NCI-H187 treated with DMSO at 0.1 percent for 48 hours (cell line): ENCODE measurements around the gene NRK.
"Not testable (repeated sequence)": the region's sequence is repeated elsewhere in the genome, so short reads cannot be mapped to it uniquely, and the experiment has no call there.

ENCODE experiments used
- DNase-seq: peaks from one replicate; lab custom pipeline; 2025; lab: John Stamatoyannopoulos, UW

NRK gene, protein sequence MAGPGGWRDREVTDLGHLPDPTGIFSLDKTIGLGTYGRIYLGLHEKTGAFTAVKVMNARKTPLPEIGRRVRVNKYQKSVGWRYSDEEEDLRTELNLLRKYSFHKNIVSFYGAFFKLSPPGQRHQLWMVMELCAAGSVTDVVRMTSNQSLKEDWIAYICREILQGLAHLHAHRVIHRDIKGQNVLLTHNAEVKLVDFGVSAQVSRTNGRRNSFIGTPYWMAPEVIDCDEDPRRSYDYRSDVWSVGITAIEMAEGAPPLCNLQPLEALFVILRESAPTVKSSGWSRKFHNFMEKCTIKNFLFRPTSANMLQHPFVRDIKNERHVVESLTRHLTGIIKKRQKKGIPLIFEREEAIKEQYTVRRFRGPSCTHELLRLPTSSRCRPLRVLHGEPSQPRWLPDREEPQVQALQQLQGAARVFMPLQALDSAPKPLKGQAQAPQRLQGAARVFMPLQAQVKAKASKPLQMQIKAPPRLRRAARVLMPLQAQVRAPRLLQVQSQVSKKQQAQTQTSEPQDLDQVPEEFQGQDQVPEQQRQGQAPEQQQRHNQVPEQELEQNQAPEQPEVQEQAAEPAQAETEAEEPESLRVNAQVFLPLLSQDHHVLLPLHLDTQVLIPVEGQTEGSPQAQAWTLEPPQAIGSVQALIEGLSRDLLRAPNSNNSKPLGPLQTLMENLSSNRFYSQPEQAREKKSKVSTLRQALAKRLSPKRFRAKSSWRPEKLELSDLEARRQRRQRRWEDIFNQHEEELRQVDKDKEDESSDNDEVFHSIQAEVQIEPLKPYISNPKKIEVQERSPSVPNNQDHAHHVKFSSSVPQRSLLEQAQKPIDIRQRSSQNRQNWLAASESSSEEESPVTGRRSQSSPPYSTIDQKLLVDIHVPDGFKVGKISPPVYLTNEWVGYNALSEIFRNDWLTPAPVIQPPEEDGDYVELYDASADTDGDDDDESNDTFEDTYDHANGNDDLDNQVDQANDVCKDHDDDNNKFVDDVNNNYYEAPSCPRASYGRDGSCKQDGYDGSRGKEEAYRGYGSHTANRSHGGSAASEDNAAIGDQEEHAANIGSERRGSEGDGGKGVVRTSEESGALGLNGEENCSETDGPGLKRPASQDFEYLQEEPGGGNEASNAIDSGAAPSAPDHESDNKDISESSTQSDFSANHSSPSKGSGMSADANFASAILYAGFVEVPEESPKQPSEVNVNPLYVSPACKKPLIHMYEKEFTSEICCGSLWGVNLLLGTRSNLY (N-terminal part only)

DNA sequence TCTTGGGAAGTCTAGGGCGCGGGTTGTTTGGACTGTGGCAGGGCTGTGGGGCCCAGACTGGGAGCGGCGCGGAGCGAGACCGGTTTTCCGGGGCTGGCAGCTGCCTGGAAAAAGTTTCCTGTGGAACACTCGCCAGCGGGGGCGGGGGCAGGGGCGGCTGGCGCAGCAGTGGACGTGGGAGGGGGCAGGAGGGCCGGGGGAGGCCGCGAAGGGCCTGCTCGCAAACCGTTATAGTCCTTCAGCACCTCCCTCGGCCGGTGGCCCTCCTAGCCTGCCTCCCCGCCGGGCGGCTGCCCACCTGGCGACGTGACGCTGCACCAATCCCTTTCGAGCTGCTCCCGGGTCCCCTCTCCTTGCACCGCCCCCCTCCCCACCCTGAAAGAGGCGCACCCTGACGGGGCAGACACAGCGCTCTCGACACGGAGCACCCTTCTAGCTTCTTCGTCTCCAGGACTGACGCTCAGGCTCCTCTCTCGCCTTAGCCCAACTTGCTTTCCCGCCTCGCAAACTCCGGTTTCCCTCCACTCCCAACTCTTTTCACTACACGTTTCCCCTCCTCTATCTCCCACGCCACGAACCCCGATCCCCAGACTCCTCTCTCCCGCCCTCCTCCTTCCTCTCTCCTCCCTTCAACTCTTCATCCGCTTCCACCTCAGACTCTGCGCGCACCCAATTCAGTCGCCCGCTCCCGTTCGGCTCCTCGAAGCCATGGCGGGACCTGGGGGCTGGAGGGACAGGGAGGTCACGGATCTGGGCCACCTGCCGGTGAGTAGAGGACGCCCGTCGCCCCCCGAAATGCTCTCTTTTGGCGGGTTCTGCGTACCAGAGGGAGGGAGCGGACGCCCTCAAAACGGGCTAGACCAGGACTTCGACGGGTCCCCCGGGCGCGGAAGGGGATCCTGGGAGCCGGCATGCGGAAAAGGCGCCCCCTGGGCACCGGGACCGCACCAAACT lies at the start of gene NRK:
Gene NRK, plus strand, starts transcription at position 402 of the 954 bp plus-strand sequence. Its CDS starts 307 bp downstream, at position 709.
- DNase-seq, result no peak

GRCh38 chrX:105773801-105774200 lies 48.5 kb upstream of the NRK start:
- DNase-seq, result no peak

DNA sequence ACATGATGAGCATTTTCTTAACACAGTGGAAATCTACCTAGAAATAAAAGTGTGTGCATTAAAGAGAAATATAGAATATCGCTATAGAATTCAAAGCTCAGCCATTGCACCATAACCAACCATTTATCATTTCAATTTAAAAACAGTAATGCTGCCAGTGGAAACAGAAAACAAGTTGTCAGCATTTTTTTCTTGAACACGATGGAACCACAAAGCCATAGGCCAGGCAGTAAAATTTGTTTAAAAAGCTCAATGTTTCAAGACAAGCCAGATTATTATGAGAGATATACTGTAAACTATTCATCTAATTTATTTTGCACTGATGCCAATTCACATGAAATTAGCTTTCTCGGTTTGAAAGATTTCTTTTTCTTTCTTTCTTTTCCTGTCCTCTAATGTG lies 46.7 kb upstream of the NRK start:
- DNase-seq, result no peak

DNA sequence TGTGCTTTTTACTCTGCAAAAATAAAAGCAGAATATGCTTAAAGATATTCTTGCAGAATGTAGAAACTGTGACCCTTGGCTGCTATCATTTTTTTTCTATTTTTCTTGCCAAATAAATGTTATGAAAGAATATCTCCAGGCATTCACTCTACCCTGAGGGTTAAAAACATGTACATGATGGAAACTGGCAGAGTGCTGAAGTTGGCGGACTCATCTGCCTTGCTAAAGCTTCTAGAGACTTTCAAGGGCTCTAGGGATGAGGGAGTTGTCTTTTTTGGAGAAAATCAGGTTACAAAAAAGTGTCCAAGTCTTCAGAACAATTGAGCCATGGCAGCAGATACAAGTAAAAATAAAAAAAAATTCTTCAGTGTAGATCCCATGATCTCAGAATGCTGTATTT lies 40.5 kb upstream of the NRK start:
- DNase-seq, result no peak

DNA sequence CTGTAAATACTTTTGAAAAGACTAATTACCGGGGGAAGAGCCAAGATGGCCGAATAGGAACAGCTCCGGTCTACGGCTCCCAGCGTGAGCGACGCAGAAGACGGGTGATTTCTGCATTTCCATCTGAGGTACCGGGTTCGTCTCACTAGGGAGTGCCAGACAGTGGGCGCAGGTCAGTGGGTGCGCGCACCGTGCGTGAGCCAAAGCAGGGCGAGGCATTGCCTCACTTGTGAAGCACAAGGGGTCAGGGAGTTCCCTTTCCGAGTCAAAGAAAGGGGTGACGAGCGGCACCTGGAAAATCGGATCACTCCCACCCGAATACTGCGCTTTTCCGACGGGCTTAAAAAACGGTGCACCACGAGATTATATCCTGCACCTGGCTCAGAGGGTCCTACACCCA lies 25.5 kb upstream of the NRK start:
- DNase-seq, result not testable (repeated sequence)

- no peak for DNase-seq
Measured at GRCh38 chrX:105803891-105804290, 18.4 kb upstream of the NRK start.

DNA sequence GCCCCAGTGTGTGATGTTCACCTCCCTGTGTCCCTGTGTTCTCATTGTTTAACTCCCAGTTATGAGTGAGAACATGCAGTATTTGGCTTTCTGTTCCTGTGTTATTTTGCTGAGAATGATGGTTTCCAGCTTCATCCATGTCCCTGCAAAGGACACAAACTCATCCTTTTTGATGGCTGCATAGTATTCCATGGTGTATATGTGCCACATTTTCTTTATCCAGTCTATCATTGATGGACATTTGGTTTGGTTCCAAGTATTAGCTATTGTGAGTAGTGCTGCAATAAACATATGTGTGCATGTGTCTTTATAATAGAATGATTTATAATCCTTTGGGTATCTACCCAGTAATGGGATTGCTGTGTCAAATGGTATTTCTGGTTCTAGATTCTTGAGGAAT lies 16.7 kb upstream of the NRK start:
- not testable (repeated sequence) for DNase-seq

DNA sequence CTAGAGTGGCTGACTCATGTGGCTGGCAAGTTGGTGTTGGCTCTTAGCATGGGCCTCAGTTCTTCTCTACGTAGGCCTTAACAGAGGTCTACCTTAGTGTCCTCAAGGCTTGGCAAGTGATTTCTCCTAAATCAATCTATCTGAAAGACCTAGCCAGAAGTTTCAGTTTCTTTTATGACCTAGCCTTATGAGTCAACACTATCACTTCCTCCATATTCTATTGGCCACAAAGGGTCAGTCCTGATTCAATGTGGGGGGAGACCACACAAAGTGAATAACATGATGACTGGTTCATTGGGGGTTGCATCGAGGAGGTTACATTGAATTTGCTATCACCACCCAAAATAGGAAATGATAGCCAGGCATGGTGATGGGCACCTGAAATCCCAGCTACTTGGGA lies 5.8 kb upstream of the NRK start:
- no peak for DNase-seq

GRCh38 chrX:105820247-105820646 lies 2.1 kb upstream of the NRK start:
- DNase-seq, result no peak

DNA sequence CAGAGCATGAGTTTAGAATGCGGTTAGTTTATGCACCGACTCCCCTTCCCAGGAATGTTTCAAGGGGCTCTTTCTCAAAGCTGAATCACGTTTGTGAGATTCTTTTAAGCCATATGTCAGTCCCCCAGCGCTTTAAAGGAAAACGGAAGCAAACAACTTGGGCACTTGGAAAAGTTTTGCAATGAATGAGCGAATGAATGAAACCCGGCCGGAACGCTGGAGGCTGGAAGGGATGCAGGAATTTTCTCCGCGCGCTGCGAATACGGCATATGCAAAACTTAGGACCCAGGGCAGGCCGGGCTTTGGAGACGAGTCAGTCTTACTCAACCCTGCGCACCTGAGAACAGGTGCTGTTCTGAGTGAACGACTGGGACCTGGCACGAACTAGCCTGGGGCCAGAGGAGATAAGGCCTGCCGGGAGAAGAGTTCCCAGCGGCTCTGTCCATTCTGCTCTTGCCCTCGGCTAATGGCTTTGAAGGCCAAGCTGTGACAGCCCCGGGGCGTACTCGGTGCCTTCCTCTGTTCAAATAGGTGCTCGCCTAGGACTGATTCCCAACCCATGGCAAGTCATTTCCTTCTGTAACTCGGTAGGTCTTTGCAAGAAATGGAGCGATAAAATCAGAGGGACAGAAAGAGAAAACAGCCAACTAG lies 743 bp upstream of the NRK start:
- no peak for DNase-seq

GRCh38 chrX:105823092-105823455 lies 735 bp downstream of the NRK start:
- no peak for DNase-seq

DNA sequence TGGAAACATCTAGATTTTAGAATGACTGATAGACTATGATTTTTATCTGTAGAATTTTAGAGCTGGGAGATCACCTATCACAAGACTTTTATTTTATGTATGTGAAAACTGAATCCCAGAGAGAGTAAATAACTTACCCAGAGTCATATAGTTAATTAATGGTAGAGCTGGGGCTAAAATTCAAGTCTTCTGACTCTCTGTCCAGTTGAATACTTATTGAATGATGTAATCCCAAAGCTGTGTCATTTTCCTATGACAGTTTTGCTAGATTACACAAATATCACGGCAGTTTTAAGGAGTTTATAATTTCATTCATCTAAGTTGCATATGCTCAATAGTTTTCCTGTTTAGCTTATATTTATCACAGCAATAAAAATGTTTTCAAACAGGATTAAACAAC lies 6.7 kb downstream of the NRK start:
- no peak for DNase-seq

- no peak for DNase-seq
Measured at GRCh38 chrX:105837232-105837631, 14.9 kb downstream of the NRK start.

GRCh38 chrX:105845631-105846030 lies 23.3 kb downstream of the NRK start:
- DNase-seq, result no peak

GRCh38 chrX:105850100-105850499 lies 27.8 kb downstream of the NRK start:
- DNase-seq, result not testable (repeated sequence)

DNA sequence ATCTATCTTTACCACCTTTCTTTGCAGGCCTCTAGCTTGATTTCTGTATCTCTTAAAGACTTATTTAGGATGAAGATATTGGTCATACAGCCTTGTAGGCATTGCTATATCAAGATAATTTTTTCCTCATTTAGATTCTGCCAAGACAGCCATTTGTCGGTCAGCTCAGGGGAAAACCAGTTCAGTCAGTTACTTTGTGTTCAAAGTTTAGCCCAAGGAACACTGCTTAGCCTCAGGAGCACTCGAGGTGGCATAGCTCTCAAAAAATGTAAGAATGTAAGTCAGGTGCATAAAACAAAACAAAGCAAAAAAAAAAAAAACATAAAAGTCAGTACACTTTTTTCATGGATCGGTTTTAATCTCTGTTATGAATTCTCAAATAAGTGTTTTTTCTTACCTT lies 43.4 kb downstream of the NRK start:
- DNase-seq, result no peak

DNA sequence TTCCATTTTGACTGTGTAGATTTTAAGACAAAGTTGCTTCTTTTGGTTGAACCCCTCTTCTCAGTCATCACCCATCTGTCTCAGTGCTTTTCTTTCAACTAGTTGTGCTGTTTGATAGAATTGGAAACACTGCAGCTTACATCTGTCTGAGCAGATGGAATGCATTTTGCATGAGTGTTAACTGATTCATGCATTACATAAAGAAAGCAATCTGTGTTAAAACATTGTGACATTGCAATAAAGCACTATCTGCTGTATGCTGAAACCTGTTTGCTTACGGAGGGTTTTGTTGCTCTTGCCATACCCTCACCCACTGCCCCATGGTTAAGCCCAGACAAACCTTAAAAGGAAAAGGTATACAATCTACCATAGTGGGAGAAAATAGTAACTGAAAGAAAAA lies 47.4 kb downstream of the NRK start:
- no peak for DNase-seq

- no peak for DNase-seq
Measured at GRCh38 chrX:105870445-105870844, 48.1 kb downstream of the NRK start.

DNA sequence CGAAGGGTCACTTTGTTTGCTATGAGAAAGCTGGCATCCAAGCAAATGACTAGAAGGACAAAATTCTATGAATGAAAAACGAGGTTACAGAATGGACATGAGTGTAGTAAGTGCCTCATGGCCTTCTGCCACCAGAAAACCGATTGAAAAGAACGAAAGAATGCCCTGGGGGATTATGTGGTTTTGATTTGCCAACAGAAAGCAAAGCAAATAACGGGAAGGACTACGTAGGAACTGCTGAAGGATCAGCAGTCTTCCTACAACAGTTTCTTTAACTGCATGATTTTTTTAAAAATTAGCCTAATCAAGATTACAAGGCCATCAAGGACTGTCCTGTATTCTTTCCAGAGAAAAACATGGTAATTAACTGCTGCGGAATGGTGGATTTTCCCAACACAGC lies 50.6 kb downstream of the NRK start:
- DNase-seq, result no peak

DNA sequence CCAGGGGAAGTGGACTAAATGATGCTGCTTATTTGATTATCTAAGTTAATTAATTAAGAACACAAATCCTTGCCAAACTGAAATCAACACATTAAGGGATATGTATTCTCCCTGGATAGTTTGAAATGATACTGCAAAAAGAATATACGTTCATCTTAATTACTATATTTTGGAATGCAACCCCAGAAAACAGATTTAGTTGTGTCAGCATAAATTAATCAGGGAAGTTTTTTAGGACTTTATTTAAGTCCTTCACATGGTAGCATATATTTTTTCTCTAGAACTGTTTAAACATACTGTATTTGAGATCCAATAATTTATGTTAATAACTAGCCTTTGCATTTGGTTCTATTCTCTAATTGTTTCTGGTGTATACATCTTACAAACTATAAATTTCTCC lies 52.5 kb downstream of the NRK start:
- DNase-seq, result no peak

- DNase-seq, result no peak
Measured at GRCh38 chrX:105876658-105877057, 54.3 kb downstream of the NRK start.
